ENCODE data around the gene CACNA2D2.
A peak's percentile ranks its signal among the peaks of the same experiment; 100 is the strongest.
"Not testable (repeated sequence)": the region's sequence is repeated elsewhere in the genome, so short reads cannot be mapped to it uniquely, and the experiment has no call there.

CACNA2D2 gene

DNA sequence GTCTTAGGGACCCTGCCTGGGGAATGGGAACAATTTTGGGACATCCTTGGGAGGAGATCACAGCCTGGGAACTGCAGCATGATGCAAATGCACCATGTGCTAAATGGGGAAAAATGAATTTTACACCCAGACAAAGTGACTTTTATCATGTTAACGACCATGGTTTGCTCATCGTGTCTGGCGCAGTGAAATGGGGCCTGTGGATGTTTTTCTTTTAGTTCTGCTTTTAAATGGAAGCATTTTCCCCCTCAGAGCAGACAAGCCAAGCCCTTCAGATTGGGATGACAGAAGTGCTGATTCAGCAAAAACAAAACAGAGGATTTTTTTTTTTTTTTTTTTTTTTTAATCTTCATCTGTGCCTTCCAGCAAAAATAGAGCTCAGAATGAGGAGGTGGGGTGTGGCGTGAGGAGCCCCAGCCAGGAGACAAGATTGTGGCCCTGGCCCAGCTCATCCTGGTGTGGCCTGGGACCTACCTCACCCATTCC is 14.3 kb upstream of the CACNA2D2 start:
- Histone ChIP-seq H3K9ac (peak overlapping the region; percentile 79; the same call in 1 of the 2 replicates), H3K4me1 (peaks cover 96% of the 10 kb centered on the region), H3K27ac (peak overlapping the region; percentile 79; the same call in 1 of the 2 replicates), H4K20me1 (no peaks in the 10 kb centered on the region), H3K36me3 (no peaks in the 10 kb centered on the region), H3K4me2 (peak overlapping the region; percentile 95), H3K4me3 (no peak overlapping the region), H3K9me3 (no peaks in the 10 kb centered on the region), H3K27me3 (no peaks in the 10 kb centered on the region)
- no peak for TF ChIP-seq Cebpa-rat (IDR thresholded peaks at IDR 0.05)

DNA sequence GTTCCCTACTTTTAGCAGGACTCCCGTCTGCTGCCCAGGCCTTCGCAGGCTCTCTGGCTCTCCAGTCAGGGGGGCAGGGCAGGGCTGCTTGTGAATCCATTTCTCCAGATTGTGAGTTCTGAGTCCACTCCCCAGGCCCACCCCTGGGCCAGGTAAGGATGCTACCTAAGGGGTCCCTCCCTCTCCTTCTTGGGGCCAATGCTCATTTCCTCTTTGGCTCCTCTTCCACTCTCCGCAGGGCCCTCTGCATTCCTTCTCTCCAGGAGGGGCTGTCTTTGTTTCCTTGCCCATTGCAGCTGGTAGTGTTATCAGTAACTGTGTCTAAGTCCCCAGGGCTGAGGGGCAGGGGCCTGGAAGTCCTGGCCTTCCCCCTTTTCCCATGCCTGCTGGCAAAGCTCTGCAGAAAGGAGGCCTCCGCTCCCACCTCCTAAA is 13.0 kb upstream of the CACNA2D2 start:
- Histone ChIP-seq H3K4me3 (peak overlapping the region; percentile 60), H3K9me3 (no peaks in the 10 kb centered on the region), H4K20me1 (no peaks in the 10 kb centered on the region), H3K27ac (peak overlapping the region; percentile 79), H3K36me3 (no peaks in the 10 kb centered on the region), H3K27me3 (no peaks in the 10 kb centered on the region), H3K4me2 (peak overlapping the region; percentile 95), H3K4me1 (peaks cover 97% of the 10 kb centered on the region), H3K9ac (peak overlapping the region; percentile 79)
- no peak for TF ChIP-seq Cebpa-rat (IDR thresholded peaks at IDR 0.05)

DNA sequence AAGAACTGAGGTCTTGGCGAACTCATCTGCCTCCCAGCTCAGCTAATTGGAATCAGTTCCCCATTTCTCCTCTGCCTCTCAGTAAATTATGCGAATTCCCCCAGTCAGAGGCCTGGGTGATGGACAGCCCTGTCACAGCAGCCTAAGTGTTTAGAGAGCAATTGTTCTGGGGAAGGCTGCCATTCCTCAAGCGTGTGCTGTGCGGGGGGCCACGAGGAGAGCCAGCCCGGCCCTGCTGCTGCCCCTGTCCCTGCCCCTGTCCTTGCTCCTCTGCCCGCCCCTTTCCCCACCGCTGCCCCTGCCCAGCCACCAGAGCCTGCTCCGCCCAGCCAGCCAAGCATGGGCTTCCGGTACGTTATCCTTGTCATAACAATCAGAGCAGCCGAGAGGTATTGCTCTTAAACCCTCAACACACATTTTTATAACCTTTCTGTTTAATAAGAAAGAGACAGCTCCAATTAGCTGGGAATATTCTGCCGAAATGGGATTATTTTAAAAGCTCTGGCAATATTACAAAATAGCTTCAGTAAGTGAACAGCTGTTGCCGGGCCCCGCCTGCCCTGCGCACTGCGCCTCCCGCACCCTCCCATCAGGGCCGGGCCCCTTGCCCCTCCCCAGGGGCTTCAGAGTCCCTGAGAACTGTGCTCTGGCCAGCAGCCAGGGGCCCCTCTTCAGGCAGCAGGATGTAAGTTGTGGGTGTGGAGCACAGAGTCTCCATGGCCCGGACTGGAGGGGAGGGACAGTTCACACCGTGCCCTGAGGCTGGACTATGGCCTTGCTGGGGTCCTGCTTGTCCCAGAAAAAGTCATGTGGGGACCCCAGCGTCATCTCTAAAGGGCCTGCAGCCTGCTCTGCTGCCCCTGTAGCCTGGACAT is 12.4 kb upstream of the CACNA2D2 start:
- Histone ChIP-seq H3K4me3 (peak overlapping the region; percentile 60), H3K27ac (peak overlapping the region; percentile 79), H3K36me3 (no peaks in the 10 kb centered on the region), H3K9ac (peak overlapping the region; percentile 79), H4K20me1 (no peaks in the 10 kb centered on the region), H3K4me2 (peak overlapping the region; percentile 95), H3K27me3 (no peaks in the 10 kb centered on the region), H3K9me3 (no peaks in the 10 kb centered on the region), H3K4me1 (peaks cover 96% of the 10 kb centered on the region)
- TF ChIP-seq Cebpa-rat (IDR thresholded peaks at IDR 0.05): no peak

DNA sequence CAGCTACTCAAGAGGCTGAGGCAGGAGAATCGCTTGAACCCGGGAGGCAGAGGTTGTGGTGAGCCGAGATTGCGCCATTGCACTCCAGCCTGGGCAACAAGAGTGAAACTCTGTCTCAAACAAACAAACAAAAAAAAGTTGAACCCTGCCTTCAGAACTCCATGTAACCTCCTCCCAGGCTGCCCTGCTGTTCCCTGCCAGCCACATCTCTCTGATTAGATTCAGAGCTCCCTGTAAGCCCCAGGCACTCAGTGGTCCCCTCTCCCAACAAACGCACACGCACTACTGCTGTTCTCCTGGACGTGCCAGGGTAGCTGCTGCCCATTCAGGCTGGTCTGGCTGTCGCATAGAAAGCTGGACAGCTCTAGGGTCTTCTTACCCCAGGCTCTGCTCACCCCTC is 9.5 kb upstream of the CACNA2D2 start:
- H3K4me1 ChIP-seq: peaks cover 96% of the 10 kb centered on the region
- peak overlapping the region; percentile 60 for H3K27ac ChIP-seq
- H3K9me3 ChIP-seq, H3K36me3 ChIP-seq, H3K27me3 ChIP-seq, H4K20me1 ChIP-seq, H3K4me3 ChIP-seq, H3K9ac ChIP-seq: not testable (repeated sequence)
- H3K4me2 ChIP-seq: peak overlapping the region; percentile 95

DNA sequence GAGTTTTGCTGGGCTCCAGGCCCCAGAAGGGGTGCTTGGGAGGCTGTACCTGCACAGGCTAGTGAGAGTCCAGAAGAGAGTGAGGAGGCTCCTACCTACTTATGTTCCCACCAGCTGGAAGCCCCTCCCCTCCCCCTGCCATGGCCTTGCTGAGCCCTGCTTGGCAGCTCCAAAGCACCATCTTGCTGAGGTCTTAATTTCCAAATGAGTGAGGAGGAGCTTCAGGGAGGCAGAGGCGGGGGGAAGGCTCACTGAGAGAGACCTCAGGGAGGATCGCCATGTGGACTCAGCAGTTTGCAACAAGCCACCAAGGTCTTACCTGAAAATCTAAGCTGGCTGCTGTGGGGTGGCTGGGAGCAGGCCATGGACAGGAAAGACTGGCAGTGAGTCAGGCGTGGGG is 8.7 kb upstream of the CACNA2D2 start:
- Histone ChIP-seq H3K4me3 (no peak overlapping the region), H3K36me3 (no peaks in the 10 kb centered on the region)
- TF ChIP-seq Cebpa-rat (IDR thresholded peaks at IDR 0.05): no peak

DNA sequence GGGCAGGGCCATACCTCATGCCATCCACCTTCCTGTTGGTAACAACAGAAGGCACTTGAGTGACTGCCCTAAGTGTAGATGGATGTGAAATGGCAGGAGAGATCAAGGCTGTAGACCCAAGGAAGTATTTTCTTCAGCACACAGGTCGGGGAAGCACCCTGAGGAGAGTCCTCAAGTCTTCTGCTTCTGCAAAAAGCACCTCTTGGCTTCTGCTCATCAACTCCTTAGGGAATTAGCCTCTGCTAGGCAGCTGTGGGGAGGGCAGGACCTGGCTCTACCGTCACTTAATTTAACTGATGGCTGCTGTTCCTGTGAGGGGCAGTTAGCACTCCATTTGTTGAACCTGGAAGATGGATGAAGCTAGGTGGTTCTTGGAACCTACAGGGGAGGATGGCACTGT is 6.9 kb upstream of the CACNA2D2 start:
- peak overlapping the region; percentile 42 for H3K4me2 ChIP-seq
- H3K36me3 ChIP-seq: no peaks in the 10 kb centered on the region
- no peak overlapping the region for H3K4me3 ChIP-seq
- no peak overlapping the region for H3K9ac ChIP-seq
- H3K27ac ChIP-seq: no peak overlapping the region
- no peaks in the 10 kb centered on the region for H4K20me1 ChIP-seq
- H3K4me1 ChIP-seq: peaks cover 71% of the 10 kb centered on the region
- no peak for TF ChIP-seq Cebpa-rat (IDR thresholded peaks at IDR 0.05)
- 0 out of 2 replicates have a peak, but pooled peaks cover under 1% of the 10 kb centered on the region for H3K27me3 ChIP-seq
- no peaks in the 10 kb centered on the region for H3K9me3 ChIP-seq

More for the DNA sequence above, 8.7 kb upstream of the CACNA2D2 start:
- Histone ChIP-seq H3K4me1 (peaks cover 89% of the 10 kb centered on the region), H3K27me3 (no peaks in the 10 kb centered on the region), H4K20me1 (no peaks in the 10 kb centered on the region), H3K9me3 (no peaks in the 10 kb centered on the region), H3K27ac (no peak overlapping the region), H3K4me2 (no peak overlapping the region), H3K9ac (no peak overlapping the region)

DNA sequence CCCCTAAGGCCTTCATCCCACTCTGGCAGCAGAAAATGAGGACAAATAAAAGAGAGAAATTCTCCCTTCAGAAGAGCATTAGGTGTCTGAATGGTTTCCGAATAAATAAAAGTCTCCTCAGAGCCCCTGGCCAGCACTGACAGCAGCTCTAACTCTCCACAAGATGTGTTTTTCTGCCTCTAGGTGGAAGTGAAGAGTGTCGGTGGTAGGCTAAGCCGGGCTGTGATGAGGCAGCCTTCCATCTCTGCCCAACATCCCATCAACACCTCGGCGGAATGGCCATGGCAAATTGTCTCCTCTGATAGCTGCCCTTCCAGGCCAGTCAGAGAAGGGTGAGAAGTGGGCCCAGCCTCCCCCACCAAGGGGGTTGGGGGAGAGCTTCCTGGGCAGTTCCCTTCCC is 6.3 kb upstream of the CACNA2D2 start:
- Histone ChIP-seq H3K9me3 (no peaks in the 10 kb centered on the region), H3K4me1 (peaks cover 66% of the 10 kb centered on the region), H3K4me2 (peak overlapping the region; percentile 42), H3K4me3 (no peak overlapping the region), H3K36me3 (no peaks in the 10 kb centered on the region), H4K20me1 (no peaks in the 10 kb centered on the region), H3K27ac (no peak overlapping the region), H3K9ac (no peak overlapping the region), H3K27me3 (peaks cover 6% of the 10 kb centered on the region)
- TF ChIP-seq Cebpa-rat (IDR thresholded peaks at IDR 0.05): no peak

DNA sequence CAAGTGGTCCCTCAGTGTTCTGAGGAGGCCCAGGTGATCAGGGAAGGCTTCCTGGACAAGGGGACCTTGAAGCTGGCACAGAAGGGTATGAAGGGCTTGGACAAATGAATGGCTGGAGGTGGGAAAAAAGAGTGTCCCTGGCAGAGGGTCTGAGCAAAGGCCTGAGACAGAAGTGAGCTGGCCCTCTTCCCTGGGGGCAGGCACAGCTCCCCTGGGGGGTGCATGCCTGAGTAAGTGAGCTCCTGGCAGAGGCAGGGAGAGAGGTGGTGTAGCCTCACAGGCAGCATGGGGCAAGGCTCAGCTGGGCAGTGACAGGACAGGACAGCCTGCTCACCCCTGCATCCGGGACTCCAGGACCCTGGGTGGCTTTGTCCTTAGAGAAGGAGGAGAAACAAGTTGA is 5.4 kb upstream of the CACNA2D2 start:
- H3K4me2 ChIP-seq: peak overlapping the region; percentile 42

DNA sequence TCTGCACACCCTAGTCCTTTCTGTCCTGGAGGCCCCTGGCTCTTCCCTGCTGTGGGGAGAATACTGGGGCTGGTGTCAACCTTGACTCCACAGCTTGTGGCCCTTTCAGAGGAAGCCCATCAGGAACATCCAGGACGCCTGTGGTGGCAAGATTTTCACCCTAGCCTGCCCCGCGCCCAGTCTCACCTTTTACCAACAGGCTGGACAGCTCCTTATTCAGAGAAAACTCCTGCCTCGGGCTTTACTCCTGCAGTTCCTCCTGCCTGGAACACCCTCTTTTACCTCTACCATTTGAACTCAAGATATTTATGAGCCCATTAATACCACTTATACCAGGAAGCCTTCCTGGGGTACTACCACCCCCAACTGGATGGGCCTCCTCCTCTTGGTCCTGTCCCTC is 2.7 kb upstream of the CACNA2D2 start:
- no peaks in the 10 kb centered on the region for H3K36me3 ChIP-seq
- H3K4me3 ChIP-seq: no peak overlapping the region
- peaks cover 14% of the 10 kb centered on the region for H4K20me1 ChIP-seq
- H3K9me3 ChIP-seq: no peaks in the 10 kb centered on the region
- no peak overlapping the region for H3K9ac ChIP-seq
- no peak overlapping the region for H3K4me2 ChIP-seq
- peaks cover 40% of the 10 kb centered on the region for H3K27me3 ChIP-seq
- TF ChIP-seq Cebpa-rat (IDR thresholded peaks at IDR 0.05): no peak
- no peak overlapping the region for H3K27ac ChIP-seq
- H3K4me1 ChIP-seq: peaks cover 56% of the 10 kb centered on the region

More for the DNA sequence above, 5.4 kb upstream of the CACNA2D2 start:
- Histone ChIP-seq H3K9me3 (no peaks in the 10 kb centered on the region), H3K4me1 (peaks cover 66% of the 10 kb centered on the region), H3K4me3 (no peak overlapping the region), H3K27me3 (peaks cover 15% of the 10 kb centered on the region), H3K9ac (no peak overlapping the region), H4K20me1 (no peaks in the 10 kb centered on the region), H3K36me3 (no peaks in the 10 kb centered on the region), H3K27ac (no peak overlapping the region)
- no peak for TF ChIP-seq Cebpa-rat (IDR thresholded peaks at IDR 0.05)

DNA sequence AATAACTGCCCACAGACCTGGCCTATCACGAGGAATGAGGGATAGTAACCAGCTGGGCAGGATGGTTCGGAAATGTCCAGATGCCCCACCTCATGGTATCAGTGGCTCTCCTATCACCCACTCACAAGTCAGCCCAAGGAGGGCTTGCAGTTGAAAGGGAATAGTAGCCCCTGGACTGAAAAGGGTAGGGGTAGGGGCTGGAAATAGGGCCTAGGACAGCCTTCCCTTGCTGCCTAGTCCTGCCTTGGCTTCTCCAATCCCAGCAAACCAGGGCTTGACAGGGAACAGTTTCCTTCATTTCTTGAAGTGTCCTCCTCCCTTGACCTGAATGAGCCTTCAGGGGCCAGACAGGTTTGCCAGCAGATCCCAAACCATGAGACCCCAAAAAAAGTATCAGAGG is 1.2 kb upstream of the CACNA2D2 start:
- H3K27me3 ChIP-seq: peaks cover 55% of the 10 kb centered on the region
- peaks cover 41% of the 10 kb centered on the region for H3K4me1 ChIP-seq
- no peak overlapping the region for H3K4me3 ChIP-seq
- H3K9me3 ChIP-seq: no peaks in the 10 kb centered on the region
- peaks cover 14% of the 10 kb centered on the region for H4K20me1 ChIP-seq
- H3K27ac ChIP-seq: no peak overlapping the region
- H3K36me3 ChIP-seq: no peaks in the 10 kb centered on the region
- TF ChIP-seq Cebpa-rat (IDR thresholded peaks at IDR 0.05): no peak
- no peak overlapping the region for H3K4me2 ChIP-seq
- no peak overlapping the region for H3K9ac ChIP-seq

Data from BLaER1 (cell line).